Measurements from ENCODE around the gene PCDHGB2.
"Not testable (repeated sequence)": the region's sequence is repeated elsewhere in the genome, so short reads cannot be mapped to it uniquely, and the experiment has no call there.

DNA sequence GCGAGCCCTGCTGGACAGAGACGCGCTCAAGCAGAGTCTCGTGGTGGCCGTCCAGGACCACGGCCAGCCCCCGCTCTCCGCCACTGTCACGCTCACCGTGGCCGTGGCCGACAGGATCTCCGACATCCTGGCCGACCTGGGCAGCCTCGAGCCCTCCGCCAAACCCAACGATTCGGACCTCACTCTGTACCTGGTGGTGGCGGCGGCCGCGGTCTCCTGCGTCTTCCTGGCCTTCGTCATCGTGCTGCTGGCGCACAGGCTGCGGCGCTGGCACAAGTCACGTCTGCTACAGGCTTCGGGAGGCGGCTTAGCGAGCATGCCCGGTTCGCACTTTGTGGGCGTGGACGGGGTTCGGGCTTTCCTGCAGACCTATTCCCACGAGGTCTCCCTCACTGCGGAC lies 27.2 kb upstream of the PCDHGB2 start:
- TF ChIP-seq, protein P1, sequence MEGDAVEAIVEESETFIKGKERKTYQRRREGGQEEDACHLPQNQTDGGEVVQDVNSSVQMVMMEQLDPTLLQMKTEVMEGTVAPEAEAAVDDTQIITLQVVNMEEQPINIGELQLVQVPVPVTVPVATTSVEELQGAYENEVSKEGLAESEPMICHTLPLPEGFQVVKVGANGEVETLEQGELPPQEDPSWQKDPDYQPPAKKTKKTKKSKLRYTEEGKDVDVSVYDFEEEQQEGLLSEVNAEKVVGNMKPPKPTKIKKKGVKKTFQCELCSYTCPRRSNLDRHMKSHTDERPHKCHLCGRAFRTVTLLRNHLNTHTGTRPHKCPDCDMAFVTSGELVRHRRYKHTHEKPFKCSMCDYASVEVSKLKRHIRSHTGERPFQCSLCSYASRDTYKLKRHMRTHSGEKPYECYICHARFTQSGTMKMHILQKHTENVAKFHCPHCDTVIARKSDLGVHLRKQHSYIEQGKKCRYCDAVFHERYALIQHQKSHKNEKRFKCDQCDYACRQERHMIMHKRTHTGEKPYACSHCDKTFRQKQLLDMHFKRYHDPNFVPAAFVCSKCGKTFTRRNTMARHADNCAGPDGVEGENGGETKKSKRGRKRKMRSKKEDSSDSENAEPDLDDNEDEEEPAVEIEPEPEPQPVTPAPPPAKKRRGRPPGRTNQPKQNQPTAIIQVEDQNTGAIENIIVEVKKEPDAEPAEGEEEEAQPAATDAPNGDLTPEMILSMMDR (conservative IDR thresholded peaks at IDR 0.05; ENCODE audit: low read depth, low read length): not testable (repeated sequence)
- TF ChIP-seq EZH2 (IDR thresholded peaks at IDR 0.05; ENCODE audit: low read length, unreplicated experiment): not testable (repeated sequence)
